ENCODE measurements around the gene PEX13. TPM values are rescaled to one million over a fixed set of nuclear protein-coding genes. Genes with fewer than 3 reads are reported as not detected.

The PEX13 gene
- 10 to 100 TPM; 16.0 to 18.9 TPM for total RNA-seq

GRCh38 chr2:61017556-61018317 is at the start of gene PEX13, which contains the start of gene PUS10:
TSS of gene PEX13 (plus strand) at chr2:61017720. CDS start at chr2:61017760, 40 bp downstream.
TSS of gene PUS10 (minus strand) at chr2:61018255. CDS start at chr2:61011890, 6,365 bp downstream.
- peak; percentile 79 for DNase-seq (ENCODE audit: low spot score)
- Histone ChIP-seq H3K9me3 (no peaks in the 10 kb centered on the region), H3K27me3 (no peaks in the 10 kb centered on the region), H3K36me3 (no peaks in the 10 kb centered on the region), H3K4me3 (peak within 1 kb of the TSS; percentile 89 to 90), H3K4me1 (peaks cover 0 to 25% of the 10 kb centered on the region in 2 donors), H3K27ac (peak within 1 kb of the TSS; percentile 89 to 93)
- TF ChIP-seq CTCF (IDR thresholded peaks at IDR 0.05): no peak

- H3K27ac ChIP-seq: no peak overlapping the region
- no peak overlapping the region for H3K4me3 ChIP-seq
- H3K27me3 ChIP-seq: no peaks in the 10 kb centered on the region
- no peaks in the 10 kb centered on the region for H3K4me1 ChIP-seq
- no peaks in the 10 kb centered on the region for H3K36me3 ChIP-seq
- H3K9me3 ChIP-seq: no peaks in the 10 kb centered on the region
- no peak for DNase-seq (ENCODE audit: low spot score)
- no peak for TF ChIP-seq CTCF (IDR thresholded peaks at IDR 0.05)
Observed at GRCh38 chr2:60972889-60973656, 44.4 kb upstream of the PEX13 start.

GRCh38 chr2:60973705-60974104 is 43.8 kb upstream of the PEX13 start:
- Histone ChIP-seq H3K36me3 (no peaks in the 10 kb centered on the region), H3K27ac (no peak overlapping the region)
- no peak for TF ChIP-seq CTCF (IDR thresholded peaks at IDR 0.05)

GRCh38 chr2:60974652-60975051 is 42.9 kb upstream of the PEX13 start:
- DNase-seq (ENCODE audit: low spot score): no peak
- Histone ChIP-seq H3K36me3 (no peaks in the 10 kb centered on the region), H3K4me3 (no peak overlapping the region), H3K9me3 (no peaks in the 10 kb centered on the region), H3K27ac (no peak overlapping the region), H3K4me1 (no peaks in the 10 kb centered on the region), H3K27me3 (no peaks in the 10 kb centered on the region)
- TF ChIP-seq CTCF (IDR thresholded peaks at IDR 0.05): no peak

More at GRCh38 chr2:60973705-60974104, 43.8 kb upstream of the PEX13 start:
- no peak for DNase-seq (ENCODE audit: low spot score)
- H3K4me1 ChIP-seq: no peaks in the 10 kb centered on the region
- H3K4me3 ChIP-seq: no peak overlapping the region
- H3K9me3 ChIP-seq: no peaks in the 10 kb centered on the region
- H3K27me3 ChIP-seq: no peaks in the 10 kb centered on the region

- Histone ChIP-seq H3K4me3 (no peak overlapping the region), H3K4me1 (no peaks in the 10 kb centered on the region), H3K36me3 (no peaks in the 10 kb centered on the region), H3K27me3 (no peaks in the 10 kb centered on the region), H3K9me3 (no peaks in the 10 kb centered on the region), H3K27ac (no peak overlapping the region)
- TF ChIP-seq CTCF (IDR thresholded peaks at IDR 0.05): no peak
- DNase-seq (ENCODE audit: low spot score): no peak
Observed at GRCh38 chr2:60976256-60976850, 41.2 kb upstream of the PEX13 start.

Data from right atrium auricular region (tissue), 2 donors.